ENCODE data around the gene NUP214.

DNA sequence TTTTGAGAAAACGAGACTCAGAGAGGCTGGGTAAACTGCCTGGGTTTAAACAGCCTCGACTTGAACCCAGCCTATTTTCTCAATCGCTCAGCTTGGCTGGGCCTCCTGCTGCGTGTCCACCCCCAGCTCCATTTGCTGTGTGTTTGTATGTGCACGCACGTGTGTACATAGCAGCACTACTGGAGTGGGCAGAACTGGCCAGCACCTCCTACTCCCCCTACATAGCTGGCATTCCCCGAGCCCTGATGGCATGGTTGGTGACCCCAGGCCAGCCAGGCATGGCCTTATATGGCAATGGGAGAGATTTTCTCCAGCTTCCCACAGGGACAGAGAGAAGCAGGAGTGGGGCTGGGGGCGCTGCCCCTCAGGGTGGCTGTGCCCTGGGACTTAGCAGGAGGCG, 24.9 kb upstream of the NUP214 start:
- TF ChIP-seq POLR2AphosphoS5 (IDR thresholded peaks at IDR 0.05; ENCODE audit: insufficient read depth in 1 of 2, low read depth in 1 of 2) (peak in 1 of 2 donors; percentile 11), POLR2A (IDR thresholded peaks at IDR 0.05) (no peak)
- TF ChIP-seq, protein P1, sequence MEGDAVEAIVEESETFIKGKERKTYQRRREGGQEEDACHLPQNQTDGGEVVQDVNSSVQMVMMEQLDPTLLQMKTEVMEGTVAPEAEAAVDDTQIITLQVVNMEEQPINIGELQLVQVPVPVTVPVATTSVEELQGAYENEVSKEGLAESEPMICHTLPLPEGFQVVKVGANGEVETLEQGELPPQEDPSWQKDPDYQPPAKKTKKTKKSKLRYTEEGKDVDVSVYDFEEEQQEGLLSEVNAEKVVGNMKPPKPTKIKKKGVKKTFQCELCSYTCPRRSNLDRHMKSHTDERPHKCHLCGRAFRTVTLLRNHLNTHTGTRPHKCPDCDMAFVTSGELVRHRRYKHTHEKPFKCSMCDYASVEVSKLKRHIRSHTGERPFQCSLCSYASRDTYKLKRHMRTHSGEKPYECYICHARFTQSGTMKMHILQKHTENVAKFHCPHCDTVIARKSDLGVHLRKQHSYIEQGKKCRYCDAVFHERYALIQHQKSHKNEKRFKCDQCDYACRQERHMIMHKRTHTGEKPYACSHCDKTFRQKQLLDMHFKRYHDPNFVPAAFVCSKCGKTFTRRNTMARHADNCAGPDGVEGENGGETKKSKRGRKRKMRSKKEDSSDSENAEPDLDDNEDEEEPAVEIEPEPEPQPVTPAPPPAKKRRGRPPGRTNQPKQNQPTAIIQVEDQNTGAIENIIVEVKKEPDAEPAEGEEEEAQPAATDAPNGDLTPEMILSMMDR (IDR thresholded peaks at IDR 0.05): no peak

Measured in vagina (tissue), 2 donors.